Activated CD8-positive, alpha-beta memory T cell treated with anti-CD3 and anti-CD28 coated beads for 4 hours (primary cell): ENCODE data around the gene MEIOB.

Experiments used
- DNase-seq, 2 donors: peaks; one replicate each; pipeline ENCODE4 v3.0.0-alpha.2; 2020; ENCODE audit warnings: low read depth in 2 of 2

Gene MEIOB

GRCh38 chr16:1787322-1788094 lies 84.5 kb downstream of the MEIOB start:
- DNase-seq, result no peak

- no peak for DNase-seq
Measured at GRCh38 chr16:1787056-1787321, 85.0 kb downstream of the MEIOB start.

GRCh38 chr16:1786242-1787055 lies 85.5 kb downstream of the MEIOB start:
- DNase-seq, result no peak

GRCh38 chr16:1785846-1786170 lies 86.2 kb downstream of the MEIOB start:
- DNase-seq, result no peak

- DNase-seq, result no peak
Measured at GRCh38 chr16:1784977-1785845, 86.8 kb downstream of the MEIOB start.
